Activated CD8-positive, alpha-beta memory T cell treated with anti-CD3 and anti-CD28 coated beads for 4 hours (primary cell): ENCODE data around the gene SEPTIN8.

Source experiments
- DNase-seq, 2 donors: peaks; one replicate each; pipeline ENCODE4 v3.0.0-alpha.2; 2020; ENCODE audit warnings: low read depth in 2 of 2

The SEPTIN8 gene

DNA sequence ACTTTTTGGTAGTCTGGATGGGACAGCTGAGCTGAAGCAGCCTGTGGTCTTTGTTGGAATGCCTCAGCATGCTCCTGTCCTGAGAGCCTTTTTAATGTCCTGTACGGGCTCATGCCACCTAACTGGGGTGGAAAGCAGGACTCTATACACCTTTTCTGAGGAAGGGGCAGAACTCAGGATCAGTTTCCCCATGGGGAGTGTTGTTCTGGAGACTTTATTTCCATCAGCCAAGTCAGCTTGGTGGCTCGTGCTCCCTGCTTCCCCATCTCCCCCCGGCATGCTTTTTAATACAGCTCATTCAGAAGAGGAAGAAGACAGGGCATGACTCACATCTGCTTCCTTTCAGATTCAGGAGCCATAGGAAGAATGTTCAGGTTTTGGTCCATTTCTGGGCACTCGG lies 5.1 kb upstream of the SEPTIN8 start:
- no peak for DNase-seq

DNA sequence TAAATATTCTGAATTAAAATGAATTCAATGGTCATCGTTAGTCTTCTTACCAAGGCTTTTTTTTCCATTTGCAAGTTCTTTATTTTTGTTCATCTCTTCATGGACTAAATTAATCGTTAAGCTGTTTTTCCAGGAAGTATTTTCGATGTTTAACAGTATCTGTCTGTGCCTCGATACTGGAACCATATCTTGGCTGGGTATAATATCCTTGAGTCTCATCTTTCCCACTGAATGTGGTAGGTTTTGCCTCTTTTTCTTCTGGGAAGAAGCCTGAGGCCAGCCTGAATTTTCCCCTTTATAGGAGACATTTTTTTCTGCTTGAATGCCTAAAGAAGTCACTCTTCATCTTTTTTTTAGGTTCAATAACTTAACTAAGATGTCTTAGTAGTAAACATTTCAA lies 4.0 kb upstream of the SEPTIN8 start:
- DNase-seq = no peak

DNA sequence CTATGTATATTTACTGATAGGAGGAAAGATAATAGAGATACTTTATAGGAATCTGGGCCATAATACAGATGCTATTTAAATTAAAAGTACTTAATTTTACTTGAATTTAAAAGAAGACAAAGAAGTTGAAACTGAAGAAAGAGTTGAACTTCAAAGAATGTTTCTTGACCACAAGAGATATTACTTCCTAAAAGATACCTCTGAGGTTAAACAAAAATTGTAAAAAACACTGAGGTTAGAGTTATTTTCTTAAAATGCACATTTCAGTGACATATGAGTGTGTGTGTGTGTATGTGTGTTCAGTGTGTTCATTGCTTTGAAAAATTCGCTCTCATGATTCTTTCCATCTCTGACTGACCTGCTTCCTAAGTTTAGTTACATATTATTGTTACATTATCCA lies 3.5 kb upstream of the SEPTIN8 start:
- no peak for DNase-seq

DNA sequence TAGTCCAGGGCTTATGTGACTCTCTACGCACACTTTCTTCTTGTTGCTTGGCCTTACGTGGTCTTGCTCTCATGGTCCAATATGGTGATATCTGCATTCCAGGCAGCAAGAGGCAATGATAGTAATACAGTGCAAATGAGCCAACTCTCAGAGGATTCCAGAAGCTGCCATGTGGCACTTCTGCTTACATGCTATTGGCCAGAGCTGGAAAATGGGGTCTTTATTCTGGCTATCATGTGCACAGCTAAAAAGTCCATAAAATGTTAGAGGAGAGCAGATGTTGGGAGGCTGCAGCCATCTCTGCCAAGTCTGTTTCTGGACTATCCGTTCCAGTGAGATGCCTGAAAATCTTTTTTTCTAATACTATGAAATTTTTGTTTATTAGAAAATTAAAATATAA lies 2.9 kb upstream of the SEPTIN8 start:
- DNase-seq = no peak

DNA sequence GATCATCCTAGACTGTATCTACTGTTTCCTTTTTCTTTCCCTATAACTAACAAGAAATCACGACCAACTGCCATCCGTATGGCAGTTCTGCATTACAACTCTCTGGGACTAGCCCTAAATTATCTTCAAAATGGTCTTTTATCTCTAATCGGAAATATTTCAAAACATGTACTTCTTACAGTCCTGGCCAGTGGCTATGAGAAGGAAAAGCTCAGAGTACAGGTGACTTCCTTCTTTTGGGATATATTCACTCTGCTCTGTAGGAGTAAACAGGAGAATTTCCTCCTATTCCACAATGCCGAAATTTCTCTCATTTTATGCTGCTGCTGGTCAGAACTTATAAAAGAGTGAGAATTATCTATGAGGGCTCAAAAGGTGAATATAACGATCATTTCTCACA lies 1.8 kb upstream of the SEPTIN8 start:
- DNase-seq = no peak

DNA sequence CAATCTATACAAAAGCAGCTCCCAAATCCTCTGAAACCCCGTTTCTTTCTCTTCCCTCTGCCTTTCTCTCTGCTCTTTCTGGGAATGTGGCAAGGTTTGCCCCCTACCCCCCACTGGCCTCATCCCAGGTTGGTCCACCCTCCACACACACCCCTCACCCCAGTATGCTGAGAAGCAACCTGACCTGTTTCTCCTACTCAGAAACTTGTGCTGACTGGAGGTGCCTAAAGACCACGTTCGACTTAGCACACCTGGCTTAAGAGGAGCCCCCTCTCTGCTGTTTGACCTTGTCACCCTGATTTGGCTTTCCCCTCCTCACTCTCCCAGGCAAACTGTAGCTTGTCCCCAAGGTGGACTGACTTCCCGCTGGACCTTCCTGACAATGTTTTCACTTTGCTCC lies 1.1 kb upstream of the SEPTIN8 start:
- DNase-seq = no peak

DNA sequence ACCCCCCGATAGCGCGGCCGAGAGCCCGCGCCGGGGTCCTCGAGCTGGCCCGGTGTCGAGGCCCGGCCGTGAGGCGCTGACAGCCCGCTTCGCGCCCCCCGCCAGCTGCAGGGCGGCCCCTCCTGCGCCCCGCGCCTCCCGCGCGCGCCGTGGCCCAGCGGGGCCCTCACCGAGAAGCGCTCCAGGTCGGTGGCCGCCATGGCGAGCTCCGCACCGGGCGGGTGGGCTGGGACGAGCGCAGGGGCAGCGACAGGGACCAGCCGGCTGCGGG lies 166 bp downstream of the SEPTIN8 start:
- no peak for DNase-seq

DNA sequence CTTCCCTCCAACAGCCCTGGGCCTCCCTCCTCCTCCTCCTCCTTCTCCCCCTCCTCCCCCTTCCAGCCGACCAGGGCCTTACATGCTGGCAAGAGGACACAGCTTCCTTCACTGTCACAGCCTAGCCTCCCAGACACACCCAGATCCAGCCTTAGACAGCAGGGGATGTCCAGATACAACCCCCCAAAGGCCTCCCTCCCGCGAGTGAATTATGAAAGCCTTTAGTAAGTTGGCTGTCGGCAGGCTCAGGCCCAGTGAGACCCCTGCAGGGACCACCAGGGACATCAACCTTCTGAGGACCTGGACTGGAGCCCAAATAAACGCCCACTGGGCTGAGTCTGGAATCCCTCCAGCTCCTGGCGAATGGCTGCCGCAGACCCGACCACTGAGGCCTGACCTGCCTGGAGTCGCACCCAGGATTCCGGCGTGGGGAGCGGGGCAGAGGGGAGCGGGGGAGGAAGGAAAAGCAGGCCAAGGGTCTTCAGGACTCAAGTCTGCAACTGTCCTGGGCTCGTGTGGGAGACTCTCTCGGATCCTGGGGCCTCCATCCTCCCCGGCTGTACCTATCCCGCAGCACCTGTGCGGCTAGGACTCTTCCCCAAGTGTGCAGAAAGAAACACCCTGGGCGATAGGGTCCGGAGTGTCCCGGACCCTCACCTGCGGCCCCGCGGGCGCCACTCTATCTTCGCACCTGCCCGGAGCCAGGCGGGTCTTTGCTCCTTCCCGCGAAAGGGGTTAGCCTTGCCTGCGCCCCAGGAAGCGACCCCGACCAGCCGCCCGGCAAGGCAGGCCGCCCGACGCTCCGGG lies 705 bp downstream of the SEPTIN8 start:
- DNase-seq = no peak

DNA sequence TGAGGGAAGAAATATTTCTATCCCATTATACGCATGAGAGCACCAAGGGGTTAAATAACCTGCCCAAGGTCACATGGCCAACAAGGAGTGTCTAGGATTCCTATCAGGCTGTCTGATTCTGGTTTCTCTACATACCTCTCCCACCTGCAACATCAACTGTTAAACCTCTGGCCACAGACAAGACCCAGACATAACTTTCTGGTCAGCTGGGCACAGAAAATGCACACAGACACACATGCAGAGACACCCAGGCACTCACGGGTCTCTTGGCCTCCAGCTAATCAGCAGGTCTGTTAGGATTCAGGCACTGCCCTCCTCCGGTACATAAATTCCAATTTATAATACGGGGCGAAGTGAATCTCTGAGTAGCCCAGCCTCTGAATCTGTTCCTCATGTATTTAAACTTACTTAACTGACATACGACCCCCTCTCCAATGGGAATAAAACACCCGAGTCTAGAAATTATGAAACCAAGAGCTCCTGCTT lies 1.5 kb downstream of the SEPTIN8 start:
- DNase-seq = no peak

DNA sequence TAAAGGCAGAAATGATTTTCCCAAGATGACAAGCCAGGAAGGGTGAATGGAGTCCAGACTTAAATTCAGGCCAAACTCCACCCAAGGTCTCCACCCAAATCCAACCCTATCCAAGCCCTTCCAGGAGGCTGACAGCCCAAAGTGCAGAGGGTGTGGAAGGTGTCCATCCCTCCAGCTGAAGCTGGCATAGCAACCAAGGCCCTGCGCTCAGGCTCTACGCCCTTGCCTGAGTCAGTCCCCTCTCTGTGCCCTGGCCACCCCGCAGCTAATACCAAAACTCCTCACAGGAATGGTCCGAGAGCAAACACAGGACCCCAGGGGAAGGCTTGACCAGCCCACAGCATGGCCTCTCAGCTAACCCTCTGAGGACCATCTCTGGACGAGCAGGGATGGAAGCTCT lies 2.1 kb downstream of the SEPTIN8 start:
- DNase-seq = no peak

DNA sequence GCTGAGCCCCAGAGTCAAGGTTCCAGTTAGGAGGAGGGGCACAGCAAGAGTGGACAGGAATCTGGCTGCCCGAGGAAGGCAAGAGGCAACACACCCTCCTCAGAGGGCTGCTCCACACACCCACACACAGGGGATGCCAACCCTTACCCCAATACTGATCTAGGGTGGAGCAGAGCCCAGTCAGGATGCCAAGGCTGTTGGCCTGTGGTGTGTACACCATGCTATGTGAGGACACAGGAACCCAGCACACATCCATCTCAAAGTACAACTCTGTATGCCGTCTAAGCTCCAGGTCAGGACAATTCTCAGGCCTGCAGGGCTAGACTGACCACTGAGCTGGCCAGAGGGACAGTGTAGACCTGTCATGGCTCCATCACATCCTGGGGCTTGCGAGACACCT lies 2.6 kb downstream of the SEPTIN8 start:
- no peak for DNase-seq

DNA sequence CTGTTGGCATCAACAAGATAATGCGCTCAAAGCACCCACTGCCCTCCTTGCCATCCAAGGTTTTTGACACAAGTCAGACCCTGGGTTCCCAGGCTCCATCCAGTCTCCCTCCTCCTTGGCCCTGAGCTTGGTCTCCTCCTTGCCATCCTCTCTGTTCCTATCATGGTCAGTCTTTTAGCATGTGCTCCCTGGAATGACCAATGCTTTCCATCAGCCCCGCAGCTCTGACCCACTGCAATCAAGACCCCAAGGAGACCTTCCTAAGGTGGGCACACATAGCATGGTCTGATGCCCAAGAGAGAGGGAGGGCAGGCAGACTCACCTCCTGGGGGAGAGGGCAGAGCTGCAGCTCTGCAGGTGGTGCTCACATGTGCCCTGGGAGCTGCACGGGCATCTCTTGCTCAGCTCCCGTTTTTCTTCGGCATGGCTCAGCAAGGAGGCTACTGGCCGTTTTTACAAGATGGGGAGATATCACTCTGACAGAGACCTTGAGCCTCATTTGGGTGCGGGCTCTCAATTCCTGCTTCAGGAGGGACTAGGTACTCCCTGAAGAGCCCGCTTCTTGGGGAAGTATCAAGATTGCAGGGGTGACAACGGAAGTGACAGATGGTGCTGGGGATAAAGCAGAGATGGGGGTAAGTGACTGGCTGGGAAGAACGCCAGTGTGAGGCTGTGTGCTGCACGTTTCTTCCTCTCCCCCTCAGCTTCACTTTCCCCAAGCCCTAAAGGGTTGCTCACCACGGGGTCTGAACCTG lies 3.3 kb downstream of the SEPTIN8 start:
- no peak for DNase-seq

DNA sequence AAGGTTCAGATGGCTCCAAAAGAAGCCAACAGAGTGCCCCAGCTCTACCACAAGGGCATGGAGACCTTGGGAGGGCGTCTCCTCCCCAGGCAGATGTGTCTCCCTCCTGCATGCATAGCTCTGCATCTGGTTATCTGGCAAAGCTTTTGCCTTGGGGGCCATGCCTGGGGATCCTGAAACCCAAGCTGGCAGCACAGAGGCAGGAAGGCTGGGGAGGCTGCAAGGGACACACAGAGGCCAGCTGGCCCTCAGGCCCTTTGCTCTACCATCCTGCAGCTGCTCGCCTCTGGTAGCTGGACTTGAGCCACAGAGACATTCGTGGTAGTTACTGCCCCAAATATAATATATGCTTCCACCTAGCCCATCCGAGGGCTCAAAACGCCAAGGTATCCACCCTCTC lies 3.9 kb downstream of the SEPTIN8 start:
- no peak for DNase-seq

DNA sequence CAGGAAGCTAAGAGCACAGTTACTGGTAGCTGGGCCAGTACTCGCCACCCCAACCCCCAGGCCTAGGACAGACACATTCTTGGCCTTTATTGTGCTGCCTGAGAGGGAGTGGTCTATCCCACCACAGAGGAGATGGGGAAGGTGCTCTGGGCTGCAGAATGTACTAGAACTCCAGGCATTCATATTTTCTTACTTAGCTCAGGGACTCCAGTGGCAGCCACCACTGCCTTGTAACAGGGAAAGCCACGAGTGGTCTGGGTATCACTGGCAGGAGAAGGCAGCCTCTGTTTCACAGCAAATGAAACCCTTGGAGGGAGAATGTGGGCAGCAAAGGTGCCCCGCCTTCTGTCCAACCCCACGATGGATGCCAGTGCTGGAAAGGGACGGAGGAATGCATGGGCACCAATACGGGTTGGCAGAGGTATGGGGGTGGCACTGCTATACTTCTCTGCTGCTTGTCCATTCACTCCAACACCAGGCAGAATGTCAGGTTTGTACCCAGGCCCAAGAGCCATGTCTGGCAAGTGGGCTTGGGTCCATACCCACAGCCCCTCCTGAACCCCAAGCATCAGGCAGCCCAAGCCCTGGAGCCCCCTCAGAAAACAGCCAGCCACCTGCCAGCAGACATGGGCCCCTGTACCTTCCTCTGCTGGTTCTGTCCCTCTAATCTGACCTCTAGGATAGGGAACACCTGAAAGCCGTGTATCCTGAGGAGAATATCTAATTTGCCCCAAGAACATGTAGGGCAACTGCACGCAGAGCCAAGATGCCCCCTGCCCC lies 4.6 kb downstream of the SEPTIN8 start:
- no peak for DNase-seq

DNA sequence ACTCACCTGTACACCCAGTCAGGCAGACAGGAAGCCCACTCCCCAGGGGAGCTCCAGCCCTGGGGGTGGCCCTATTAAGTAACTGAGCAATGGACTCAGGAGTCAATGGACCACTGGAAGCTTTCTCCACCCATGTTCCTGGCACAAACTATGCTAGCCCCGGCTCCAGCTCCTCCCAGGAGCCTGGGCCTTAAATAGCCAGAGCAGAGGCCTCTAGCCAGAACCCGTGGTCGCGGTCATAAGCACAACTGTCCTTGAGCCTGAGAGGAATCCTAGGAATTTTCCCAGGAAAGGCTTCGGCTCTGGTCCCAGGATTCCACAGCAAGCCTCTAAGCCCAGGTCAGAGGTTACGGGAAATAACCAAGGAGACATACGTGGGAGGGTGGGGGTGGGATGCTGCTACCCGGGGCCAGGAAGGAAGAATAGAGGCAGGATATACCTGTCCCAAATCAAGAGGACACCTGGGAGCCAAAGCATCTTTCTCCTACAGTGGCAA lies 5.5 kb downstream of the SEPTIN8 start:
- no peak for DNase-seq

DNA sequence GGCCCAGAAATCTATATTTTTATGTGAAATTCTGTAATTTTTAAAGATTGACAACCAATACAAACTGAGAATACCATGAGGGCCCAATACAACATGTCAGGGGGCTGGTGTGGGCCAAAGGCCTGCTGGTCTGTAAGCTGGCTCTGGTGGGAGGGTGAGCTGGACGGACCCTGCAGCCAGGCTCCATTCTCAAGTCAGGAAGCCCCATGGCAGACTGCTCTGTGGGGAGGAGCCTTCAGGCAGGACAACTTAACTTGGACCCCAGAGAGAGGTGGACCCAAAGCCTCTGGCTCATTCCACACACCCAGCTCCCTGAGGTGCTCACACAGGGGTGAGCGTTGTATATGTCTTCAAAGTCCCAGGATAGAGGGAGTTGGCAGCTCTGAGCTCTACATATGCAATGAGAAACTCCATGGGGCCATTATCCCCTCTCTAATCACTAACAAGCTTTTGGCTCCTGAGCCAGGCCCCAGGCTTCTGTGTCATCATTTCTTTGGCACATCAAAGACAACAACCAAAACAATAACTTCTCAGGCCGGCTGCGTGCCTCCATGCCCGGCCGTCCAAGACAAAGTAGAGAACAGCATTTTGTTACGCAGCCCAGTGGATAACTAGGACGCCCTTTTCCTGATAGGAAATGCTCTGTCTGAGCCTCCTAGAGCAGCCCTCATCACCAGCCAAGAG lies 6.4 kb downstream of the SEPTIN8 start:
- no peak for DNase-seq

DNA sequence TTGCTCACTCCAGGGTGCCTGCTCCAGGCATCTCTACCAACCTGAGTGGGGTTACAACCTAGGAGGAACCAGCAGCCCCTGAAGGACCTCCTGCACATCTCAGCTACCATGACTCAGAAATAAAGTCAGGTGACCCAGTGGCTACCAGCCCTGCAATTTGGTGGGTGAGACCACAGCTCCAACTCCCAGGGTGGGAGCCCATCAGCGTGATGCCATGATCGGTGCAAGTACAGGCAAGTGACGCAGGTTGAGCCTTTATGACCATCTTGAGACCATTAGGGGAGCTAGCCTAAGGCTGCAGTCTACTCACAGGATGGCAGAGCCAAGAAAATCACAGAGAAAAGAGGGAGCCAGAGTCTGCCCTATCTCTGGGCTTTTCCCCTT lies 8.6 kb downstream of the SEPTIN8 start:
- DNase-seq = no peak

DNA sequence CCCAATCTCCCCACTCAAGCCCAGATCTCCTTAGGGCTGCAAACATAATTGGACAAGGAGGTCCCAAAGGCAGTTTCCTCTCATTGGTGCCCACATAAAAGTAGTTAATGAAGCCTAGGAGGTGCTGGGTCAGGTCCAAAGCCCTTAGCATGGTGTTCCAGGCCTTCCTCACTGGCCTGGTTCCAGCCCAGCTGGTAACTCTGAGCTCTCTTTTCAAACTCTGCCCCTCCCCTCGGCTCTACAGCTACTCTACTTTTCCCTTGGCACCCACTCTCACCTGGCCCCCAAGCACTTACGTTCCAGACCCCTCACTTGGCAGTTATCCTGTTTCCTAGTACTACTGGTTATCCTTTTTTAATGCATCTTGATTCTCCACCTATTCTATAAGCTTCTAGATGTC lies 9.9 kb downstream of the SEPTIN8 start:
- DNase-seq = no peak

DNA sequence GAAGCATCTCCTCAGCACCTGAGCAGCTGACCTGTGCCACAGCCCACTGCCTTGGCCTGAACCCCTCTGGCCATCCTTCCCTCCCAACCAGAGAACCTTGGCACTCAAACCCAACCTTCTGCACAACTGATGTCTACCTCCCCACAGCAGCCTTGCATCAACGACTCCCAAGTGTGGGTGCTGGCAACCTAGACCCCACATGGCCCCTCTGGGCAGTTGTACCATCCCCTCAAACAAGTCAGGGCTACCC lies 10.3 kb downstream of the SEPTIN8 start:
- no peak for DNase-seq

DNA sequence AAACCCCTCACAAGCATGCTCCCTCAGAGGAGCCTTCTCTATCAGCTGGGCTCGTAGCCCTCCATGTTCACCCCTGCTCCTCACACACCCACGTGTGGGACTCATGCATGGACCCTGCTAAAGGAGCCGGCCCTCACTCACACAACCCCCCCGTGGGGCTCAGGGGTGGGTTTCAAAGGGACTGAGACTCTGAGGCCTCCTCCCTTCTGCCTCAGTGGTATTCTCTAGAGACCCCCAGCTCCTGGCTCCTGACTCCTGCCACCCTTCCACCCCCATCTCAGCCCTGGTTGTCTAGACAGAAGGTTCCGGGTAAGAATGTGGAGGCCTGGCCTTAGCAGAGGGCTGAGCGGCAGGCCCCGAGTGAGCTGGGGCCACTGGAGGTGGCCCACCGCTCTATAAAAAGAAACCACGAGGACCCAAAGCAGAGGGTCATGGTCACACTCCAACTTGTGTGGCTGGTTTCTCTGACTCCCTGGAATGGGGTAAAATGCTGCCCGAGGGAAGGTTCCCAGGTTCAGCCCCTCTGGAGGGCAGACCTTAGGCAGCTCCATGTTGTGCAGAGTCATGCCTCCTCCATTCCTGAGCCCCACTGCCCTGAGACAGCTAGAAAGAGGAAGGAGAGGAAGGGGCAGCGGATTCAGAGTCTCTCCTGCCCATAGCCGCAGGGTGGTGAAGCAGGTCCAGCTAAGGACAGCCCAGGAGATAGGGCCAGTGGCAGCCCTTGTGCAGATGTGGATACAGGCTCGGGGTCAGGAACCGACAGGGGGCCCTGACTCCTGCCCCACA lies 10.8 kb downstream of the SEPTIN8 start:
- no peak for DNase-seq

DNA sequence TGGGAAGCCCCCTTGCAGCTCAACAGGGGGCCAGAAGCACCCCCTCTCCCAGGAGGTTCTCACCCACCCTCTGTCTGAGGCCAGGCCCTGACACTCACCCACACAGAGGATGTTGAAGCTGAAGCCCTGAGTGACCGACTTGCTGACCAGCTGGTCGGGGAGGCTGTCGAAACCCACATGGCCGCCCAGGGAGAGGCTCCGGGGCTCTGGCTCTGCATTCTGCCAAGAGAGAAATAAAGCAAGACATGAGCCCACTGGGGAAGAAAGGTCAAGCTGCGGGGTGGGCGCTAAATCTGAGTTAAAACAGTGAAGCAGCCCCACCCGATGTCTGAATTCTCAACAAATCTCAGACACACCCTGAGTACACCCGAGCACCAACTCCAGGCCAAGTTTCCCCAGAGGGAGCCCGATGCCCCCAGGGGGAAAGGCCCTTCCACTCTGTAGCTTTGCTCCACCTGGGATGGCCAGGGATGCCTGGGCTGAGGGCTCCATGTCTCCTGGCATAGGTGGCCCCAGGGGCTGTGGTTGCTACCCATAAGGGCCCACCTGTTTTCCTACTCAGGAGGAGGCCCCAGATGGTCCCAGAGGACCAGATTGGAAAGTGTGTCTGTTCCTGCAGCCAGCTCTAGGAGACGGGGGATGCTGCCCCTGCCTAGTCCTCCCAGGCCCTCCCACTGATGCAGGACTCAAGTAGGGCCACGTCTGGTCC lies 11.6 kb downstream of the SEPTIN8 start:
- DNase-seq = no peak
